T-helper 1 cell treated with Interleukin-12 subunit alpha and Interleukin-12 subunit beta and Interleukin-4 antibody, amounts not matched to agents 30 μg/mL and 1 μg/mL, for 36 hours (primary cell): ENCODE data around the gene PALM3.
A peak's percentile ranks its signal among the peaks of the same experiment; 100 is the strongest.

Experiments
- H3K27ac Mint-ChIP-seq: one replicate; pipeline ENCODE4 v1.8.0; 2021; ENCODE audit warnings: mild to moderate bottlenecking, mixed read lengths
- H3K27me3 Mint-ChIP-seq: one replicate; pipeline ENCODE4 v1.8.0; 2021; ENCODE audit warnings: low read depth, mixed read lengths
- H3K36me3 Mint-ChIP-seq: one replicate; pipeline ENCODE4 v1.8.0; 2021; ENCODE audit warnings: low read depth, mixed read lengths
- H3K4me1 Mint-ChIP-seq: one replicate; pipeline ENCODE4 v1.8.0; 2021; ENCODE audit warnings: low read depth, mixed read lengths
- H3K4me3 Mint-ChIP-seq: one replicate; pipeline ENCODE4 v1.8.0; 2021; ENCODE audit warnings: mild to moderate bottlenecking, moderate library complexity, mixed read lengths
- H3K9me3 Mint-ChIP-seq: one replicate; pipeline ENCODE4 v1.8.0; 2021; ENCODE audit warnings: mixed read lengths

The PALM3 gene

GRCh38 chr19:14094854-14095253 is 33.0 kb upstream of the PALM3 start:
- Mint-ChIP-seq H3K36me3 (peaks cover 8% of the 10 kb centered on the region), H3K4me1 (peaks cover 8% of the 10 kb centered on the region), H3K4me3 (no peak overlapping the region), H3K9me3 (peaks cover 8% of the 10 kb centered on the region), H3K27me3 (no peaks in the 10 kb centered on the region), H3K27ac (no peak overlapping the region)

GRCh38 chr19:14093117-14093823 is 31.4 kb upstream of the PALM3 start:
- H3K9me3 Mint-ChIP-seq = peaks cover 8% of the 10 kb centered on the region
- H3K27ac Mint-ChIP-seq = no peak overlapping the region
- no peaks in the 10 kb centered on the region for H3K27me3 Mint-ChIP-seq
- peaks cover 14% of the 10 kb centered on the region for H3K4me1 Mint-ChIP-seq
- H3K36me3 Mint-ChIP-seq = peaks cover 15% of the 10 kb centered on the region
- no peak overlapping the region for H3K4me3 Mint-ChIP-seq

- Mint-ChIP-seq H3K27ac (peak overlapping the region; percentile 99), H3K4me3 (peak overlapping the region; percentile 99), H3K9me3 (peaks cover 8% of the 10 kb centered on the region), H3K27me3 (no peaks in the 10 kb centered on the region), H3K4me1 (peaks cover 18% of the 10 kb centered on the region), H3K36me3 (peaks cover 21% of the 10 kb centered on the region)
These were observed 30.1 kb upstream of the PALM3 start for GRCh38 chr19:14091813-14092462.

- Mint-ChIP-seq H3K27ac (peak overlapping the region; percentile 99), H3K4me1 (peaks cover 18% of the 10 kb centered on the region), H3K27me3 (no peaks in the 10 kb centered on the region), H3K4me3 (peak overlapping the region; percentile 99), H3K9me3 (peaks cover 8% of the 10 kb centered on the region), H3K36me3 (peaks cover 17% of the 10 kb centered on the region)
These were observed 29.4 kb upstream of the PALM3 start for GRCh38 chr19:14091081-14091812.

GRCh38 chr19:14090509-14091080 is 28.7 kb upstream of the PALM3 start, which contains the start of gene SAMD1:
TSS of gene SAMD1 (minus strand) at chr19:14090751.
- H3K4me1 Mint-ChIP-seq = peaks cover 18% of the 10 kb centered on the region
- H3K27me3 Mint-ChIP-seq = no peaks in the 10 kb centered on the region
- H3K36me3 Mint-ChIP-seq = peaks cover 17% of the 10 kb centered on the region

GRCh38 chr19:14089662-14090508 is 28.0 kb upstream of the PALM3 start:
- Mint-ChIP-seq H3K4me1 (peaks cover 18% of the 10 kb centered on the region), H3K36me3 (peaks cover 17% of the 10 kb centered on the region), H3K4me3 (peak overlapping the region; percentile 82), H3K9me3 (peaks cover 8% of the 10 kb centered on the region), H3K27ac (peak overlapping the region; percentile 4), H3K27me3 (no peaks in the 10 kb centered on the region)

More at GRCh38 chr19:14090509-14091080, 28.7 kb upstream of the PALM3 start, which contains the start of gene SAMD1:
- peak within 1 kb of the TSS; percentile 99 for H3K27ac Mint-ChIP-seq
- H3K4me3 Mint-ChIP-seq = peak within 1 kb of the TSS; percentile 99
- H3K9me3 Mint-ChIP-seq = peaks cover 8% of the 10 kb centered on the region

GRCh38 chr19:14089412-14089661 is 27.5 kb upstream of the PALM3 start:
- Mint-ChIP-seq H3K36me3 (peaks cover 17% of the 10 kb centered on the region), H3K9me3 (peaks cover 8% of the 10 kb centered on the region), H3K27ac (peak overlapping the region; percentile 4), H3K4me1 (peaks cover 18% of the 10 kb centered on the region), H3K27me3 (no peaks in the 10 kb centered on the region), H3K4me3 (peak overlapping the region; percentile 62)

GRCh38 chr19:14088634-14089411 is 26.9 kb upstream of the PALM3 start:
- Mint-ChIP-seq H3K4me1 (peaks cover 18% of the 10 kb centered on the region), H3K27ac (peak overlapping the region; percentile 4), H3K27me3 (no peaks in the 10 kb centered on the region), H3K36me3 (peaks cover 17% of the 10 kb centered on the region), H3K4me3 (peak overlapping the region; percentile 62), H3K9me3 (peaks cover 8% of the 10 kb centered on the region)

GRCh38 chr19:14086098-14086497 is 24.2 kb upstream of the PALM3 start:
- H3K4me3 Mint-ChIP-seq = no peak overlapping the region

GRCh38 chr19:14085309-14085995 is 23.6 kb upstream of the PALM3 start, which contains the start of gene C19orf67:
TSS of gene C19orf67 (minus strand) at chr19:14085783. CDS start at chr19:14085627, 156 bp downstream.
- Mint-ChIP-seq H3K4me3 (no peak within 1 kb of the TSS), H3K9me3 (no peaks in the 10 kb centered on the region), H3K27me3 (no peaks in the 10 kb centered on the region), H3K27ac (no peak within 1 kb of the TSS), H3K4me1 (peaks cover 20% of the 10 kb centered on the region), H3K36me3 (peaks cover 14% of the 10 kb centered on the region)

More at GRCh38 chr19:14086098-14086497, 24.2 kb upstream of the PALM3 start:
- Mint-ChIP-seq H3K27me3 (no peaks in the 10 kb centered on the region), H3K36me3 (peaks cover 14% of the 10 kb centered on the region), H3K9me3 (no peaks in the 10 kb centered on the region), H3K27ac (no peak overlapping the region), H3K4me1 (peaks cover 18% of the 10 kb centered on the region)

GRCh38 chr19:14082675-14082960 is 20.7 kb upstream of the PALM3 start:
- Mint-ChIP-seq H3K27ac (peak overlapping the region; percentile 41), H3K9me3 (no peaks in the 10 kb centered on the region), H3K27me3 (no peaks in the 10 kb centered on the region)

GRCh38 chr19:14081797-14082674 is 20.2 kb upstream of the PALM3 start:
- Mint-ChIP-seq H3K27me3 (no peaks in the 10 kb centered on the region), H3K27ac (peak overlapping the region; percentile 96), H3K9me3 (no peaks in the 10 kb centered on the region), H3K4me3 (peak overlapping the region; percentile 93), H3K4me1 (peaks cover 13% of the 10 kb centered on the region), H3K36me3 (no peaks in the 10 kb centered on the region)

More at GRCh38 chr19:14082675-14082960, 20.7 kb upstream of the PALM3 start:
- Mint-ChIP-seq H3K4me3 (peak overlapping the region; percentile 93), H3K4me1 (peaks cover 13% of the 10 kb centered on the region), H3K36me3 (peaks cover under 1% of the 10 kb centered on the region)
